ENCODE data around the gene VTI1A.
"Not testable (repeated sequence)": the region's sequence is repeated elsewhere in the genome, so short reads cannot be mapped to it uniquely, and the experiment has no call there.

VTI1A gene

DNA sequence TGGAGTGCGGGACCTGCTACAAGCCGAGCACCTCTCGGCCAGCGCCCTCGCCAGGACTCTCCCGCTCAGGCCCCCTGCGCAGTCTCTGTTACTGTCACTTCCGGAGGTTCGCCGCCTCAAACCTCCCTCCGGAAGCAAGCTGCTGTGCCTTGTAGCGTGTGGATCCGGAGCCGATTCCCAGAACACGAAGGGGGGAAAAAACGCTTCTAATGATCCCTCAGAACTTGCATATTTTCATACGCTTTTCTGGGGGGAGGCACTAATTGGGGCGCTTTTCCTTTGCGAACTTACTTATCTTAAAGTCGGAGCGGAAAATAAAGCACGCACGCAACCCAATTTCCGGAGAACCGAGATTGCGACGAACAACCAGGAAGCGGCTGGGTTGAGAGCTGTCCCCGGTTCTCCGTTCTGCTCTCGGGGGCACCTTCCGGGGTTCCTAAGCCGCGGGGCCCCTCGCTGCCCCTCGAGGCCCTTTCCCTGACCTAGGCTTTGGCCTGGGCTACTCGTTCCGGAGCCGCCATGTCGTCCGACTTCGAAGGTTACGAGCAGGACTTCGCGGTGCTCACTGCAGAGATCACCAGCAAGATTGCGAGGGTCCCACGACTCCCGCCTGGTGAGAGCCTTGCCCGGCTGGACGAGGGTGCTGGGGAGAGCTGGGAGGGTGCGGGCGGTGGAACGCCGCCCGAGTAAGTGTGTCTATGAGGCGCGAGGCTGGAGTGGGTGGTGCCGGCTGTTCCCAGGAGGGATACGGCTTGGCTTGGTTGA, at the start of gene VTI1A, which contains the start of gene ZDHHC6:
Gene VTI1A, plus strand, starts transcription at position 361 of the 765 bp plus-strand sequence. Its CDS starts 159 bp downstream, at position 520.
Gene ZDHHC6, minus strand, starts transcription at position 60 of the 765 bp plus-strand sequence. CDS start 1,478 bp downstream, outside the sequence.
- DNase-seq (ENCODE audit: low read depth): peak; percentile 69

DNA sequence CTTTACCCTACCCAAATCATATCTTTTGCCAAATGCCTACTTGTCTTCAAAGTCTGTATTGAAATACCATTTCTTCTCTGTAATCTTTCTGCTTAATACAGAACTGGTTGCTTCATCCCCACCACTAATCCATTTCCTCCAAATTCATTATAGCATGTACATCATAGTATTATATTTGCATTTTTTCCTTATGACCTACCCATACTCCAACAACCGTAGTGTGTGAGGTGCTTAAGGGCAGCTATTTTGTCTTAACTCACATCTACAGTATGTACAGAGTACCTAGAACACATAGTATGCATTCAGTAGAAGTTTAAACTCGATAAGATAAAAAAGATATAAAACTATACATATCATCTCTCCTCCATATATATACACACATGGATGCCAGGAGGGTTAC, 49.4 kb upstream of the VTI1A start:
- DNase-seq (ENCODE audit: low read depth): no peak

DNA sequence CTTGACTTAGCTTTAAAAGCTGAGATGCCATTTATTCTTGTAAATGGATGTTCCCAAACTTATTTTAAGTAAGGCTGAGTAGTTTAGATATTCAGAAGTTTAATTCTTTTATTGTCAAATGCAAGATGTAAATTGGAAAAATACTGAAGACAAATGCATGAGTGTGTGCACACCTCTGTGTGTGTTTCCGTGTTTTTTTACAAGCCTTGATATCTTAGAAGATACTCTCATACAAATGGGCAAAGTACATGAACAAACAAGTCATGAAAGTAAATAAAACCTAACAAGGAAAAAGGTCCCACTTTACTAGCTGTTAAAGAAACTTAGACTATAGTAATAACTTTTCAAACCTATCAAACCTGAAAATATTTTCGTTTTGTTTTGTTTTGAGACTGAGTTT, 44.1 kb upstream of the VTI1A start:
- no peak for DNase-seq (ENCODE audit: low read depth)

DNA sequence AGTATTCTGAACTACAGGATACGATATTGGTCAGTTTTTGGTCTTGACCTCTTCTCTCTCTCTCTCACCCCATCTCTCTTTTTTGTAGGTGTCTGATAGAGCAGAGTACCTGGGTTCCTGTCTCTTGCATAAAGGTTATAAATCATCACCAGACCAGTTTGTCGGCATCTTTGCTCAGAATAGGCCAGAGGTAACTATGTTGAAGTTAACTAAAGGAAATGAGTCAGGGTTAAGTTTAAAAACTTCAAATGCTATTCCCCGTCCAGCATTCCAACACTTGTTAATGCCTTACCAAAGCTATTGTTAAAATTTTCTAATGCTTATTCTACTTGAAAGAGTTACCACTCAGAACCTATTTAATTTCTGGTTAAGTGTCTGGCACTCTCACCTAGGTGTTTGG, 42.4 kb upstream of the VTI1A start:
- DNase-seq (ENCODE audit: low read depth): no peak

DNA sequence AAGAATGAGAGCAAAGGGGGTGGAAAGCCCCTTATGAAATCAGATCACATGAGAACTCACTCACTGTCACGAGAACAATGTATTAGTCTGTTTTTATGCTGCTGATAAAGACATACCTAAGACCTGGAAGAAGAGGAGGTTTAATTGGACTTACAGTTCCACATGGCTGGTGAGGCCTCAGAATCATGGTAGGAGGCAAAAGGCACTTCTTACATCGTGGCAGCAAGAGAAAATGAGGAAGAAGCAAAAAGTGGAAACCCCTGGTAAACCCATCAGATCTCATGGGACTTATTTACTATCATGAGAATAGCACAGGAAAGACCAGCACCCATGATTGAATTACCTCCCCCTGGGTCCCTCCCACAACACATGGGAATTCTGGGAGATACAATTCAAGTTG, 40.2 kb upstream of the VTI1A start:
- not testable (repeated sequence) for DNase-seq (ENCODE audit: low read depth)

DNA sequence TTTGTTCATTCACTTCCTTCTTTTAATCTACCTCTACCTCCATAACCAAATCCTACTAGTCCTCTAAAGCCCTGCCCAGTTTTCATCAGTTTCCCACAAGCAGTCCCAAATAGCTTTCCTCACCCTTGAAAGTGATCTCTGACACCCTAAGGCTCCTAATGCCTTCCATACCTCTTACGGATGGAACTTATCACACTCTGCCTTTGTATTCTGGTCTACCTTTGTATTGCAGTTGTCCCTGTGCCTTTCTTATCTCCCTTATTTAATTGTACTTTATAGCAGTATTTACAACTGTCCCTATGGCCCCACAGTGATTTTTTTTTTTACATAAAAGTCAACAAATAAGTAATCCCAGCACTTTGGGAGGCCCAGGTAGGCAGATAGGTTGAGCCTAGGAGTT, 39.3 kb upstream of the VTI1A start:
- no peak for DNase-seq (ENCODE audit: low read depth)

DNA sequence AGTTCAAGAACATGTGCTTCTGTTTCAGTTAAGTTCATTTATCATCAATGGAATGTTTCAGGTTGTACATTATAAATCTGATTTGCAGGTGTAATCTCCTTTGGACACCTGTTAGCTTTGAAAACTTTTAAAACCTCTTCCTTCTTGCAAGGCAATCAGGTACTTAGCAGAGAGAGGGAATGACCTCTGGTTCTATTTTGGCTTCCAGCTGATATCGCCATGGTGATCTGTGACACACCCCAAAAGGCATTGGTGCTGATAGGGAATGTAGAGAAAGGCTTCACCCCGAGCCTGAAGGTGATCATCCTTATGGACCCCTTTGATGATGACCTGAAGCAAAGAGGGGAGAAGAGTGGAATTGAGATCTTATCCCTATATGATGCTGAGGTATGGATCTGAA, 37.7 kb upstream of the VTI1A start:
- no peak for DNase-seq (ENCODE audit: low read depth)

DNA sequence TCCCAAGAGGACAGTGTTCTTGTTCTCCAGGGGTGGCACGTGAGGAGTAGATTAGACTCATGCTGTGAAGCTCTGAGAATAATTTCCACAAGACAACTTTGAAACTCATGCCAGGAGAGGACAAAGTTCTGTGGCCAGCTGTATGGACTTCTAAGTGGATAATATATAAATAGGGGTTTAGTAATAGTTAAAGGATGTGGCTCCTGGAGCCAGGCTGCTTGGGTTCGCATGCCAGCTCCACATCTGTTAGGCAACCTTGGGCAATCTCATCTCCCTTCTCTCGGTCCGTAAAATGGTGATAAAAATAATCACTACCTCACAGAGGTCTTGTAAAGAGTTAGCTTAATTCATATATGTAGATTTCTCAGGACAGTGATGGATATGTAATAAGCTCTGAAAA, 37.3 kb upstream of the VTI1A start:
- no peak for DNase-seq (ENCODE audit: low read depth)

DNA sequence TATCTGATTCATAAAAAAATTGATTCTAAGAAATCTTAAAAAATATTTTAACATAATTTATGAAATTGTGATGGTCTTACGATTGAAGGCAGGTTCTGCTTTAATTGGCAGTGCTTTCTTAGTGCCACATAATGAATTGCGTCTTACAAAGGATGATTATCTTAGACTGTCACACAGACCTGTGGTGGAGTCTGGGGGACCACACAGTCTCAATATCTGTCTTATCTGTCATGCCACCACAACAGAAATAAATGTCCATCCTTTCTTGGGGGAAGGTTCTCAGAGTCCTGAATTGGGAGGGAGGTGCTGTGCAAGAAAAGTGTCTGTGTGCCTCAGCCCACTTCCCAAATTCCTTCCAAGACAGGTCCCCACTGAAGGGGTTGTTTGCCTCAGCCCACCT, 34.3 kb upstream of the VTI1A start:
- no peak for DNase-seq (ENCODE audit: low read depth)

DNA sequence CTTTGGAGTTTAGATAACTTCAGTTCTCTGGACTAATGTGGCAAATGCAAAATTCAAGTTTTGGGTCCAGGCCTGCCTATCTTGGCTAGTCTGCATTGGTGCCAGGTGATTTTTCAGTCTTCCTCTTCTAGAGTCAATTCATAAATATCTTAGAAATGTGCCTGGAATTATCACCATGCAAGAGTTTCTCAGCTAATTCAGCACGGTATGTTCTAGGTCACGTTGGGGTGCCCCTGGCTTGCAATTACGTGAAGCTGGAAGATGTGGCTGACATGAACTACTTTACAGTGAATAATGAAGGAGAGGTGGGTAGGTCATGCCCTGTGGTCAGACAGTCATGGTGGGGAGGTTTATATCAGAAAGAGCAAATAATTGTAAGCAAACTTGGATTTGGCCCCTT, 25.3 kb upstream of the VTI1A start:
- no peak for DNase-seq (ENCODE audit: low read depth)

DNA sequence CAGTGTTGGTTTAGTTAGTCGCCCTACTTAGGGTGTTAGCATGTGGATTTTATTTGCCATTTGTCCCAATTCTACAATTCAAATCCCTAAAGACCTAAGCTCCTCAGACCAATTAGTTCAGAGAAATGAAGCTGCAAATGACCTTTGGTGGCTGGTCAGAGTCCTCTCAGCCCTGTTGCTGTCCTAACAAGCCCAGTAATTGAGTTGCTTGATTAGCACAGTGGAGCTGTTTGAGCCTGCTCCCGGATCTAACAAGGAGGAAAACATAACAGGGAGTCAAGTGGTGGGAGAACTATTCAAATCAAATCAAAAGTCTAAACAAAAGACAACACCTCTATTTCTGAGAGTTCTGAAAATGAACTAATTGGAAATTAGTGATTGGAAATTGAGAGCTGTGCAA, 22.4 kb upstream of the VTI1A start:
- no peak for DNase-seq (ENCODE audit: low read depth)

DNA sequence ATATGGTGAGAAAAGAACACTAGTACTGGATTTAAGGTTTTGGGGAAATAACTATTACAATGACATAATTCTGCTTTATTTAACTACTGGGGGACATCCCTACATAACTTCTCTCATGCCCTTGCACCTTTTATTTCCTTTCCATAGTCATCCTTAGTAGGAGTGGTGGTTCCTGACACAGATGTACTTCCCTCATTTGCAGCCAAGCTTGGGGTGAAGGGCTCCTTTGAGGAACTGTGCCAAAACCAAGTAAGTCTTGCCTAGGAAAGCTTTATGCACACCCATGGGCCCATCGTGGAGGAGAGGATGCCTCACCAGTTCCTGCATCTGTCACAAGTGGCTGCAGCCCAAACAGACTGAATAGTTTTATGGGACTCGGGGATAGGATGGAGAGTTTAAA, 20.9 kb upstream of the VTI1A start:
- no peak for DNase-seq (ENCODE audit: low read depth)

DNA sequence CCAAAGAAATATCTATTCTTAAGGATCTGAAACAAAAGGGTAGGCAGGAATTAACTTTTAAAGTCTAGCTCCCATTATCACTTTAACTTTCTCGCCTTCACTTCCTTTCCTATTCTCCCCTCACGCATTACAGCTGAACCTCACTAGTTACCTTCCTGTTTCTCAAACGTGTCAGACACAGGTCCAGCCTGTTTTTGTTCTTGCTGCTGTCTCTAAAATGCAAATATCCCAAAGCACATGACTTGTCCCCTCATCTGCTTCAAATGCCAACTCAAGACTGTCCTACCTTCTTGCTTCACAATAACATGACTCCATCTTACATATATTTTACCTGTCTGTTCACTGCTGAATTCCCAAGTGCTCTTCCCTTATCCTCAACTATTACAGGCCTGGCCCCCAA, 17.9 kb upstream of the VTI1A start:
- DNase-seq (ENCODE audit: low read depth): no peak

DNA sequence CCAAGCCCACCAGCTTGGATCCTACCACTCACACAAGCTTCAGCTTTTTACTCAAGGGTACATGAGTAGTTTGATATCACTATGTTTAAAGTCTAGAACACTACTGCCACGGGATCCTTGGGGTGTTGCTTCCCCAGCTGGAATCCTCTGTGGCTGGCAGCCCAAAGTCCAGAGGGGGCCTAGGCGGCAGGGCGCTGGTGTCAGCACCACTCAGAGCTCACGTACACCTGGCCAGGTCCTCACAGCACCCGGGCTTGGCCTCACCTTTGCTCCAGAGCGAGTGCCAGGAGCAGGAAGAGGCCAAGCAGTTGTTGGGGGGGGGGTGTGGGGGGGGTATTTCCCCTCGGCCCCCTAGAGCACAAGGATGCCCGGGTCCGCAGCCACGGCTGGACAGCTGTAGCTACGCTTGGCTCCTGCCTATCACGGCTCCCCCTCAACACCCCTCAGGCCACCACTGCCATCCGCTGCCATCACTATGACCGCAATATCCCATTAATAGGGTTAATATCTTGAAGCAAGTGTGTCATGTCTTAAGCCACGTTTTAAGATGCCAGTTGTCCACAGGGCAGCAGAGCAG, 17.3 kb upstream of the VTI1A start:
- DNase-seq (ENCODE audit: low read depth): no peak

DNA sequence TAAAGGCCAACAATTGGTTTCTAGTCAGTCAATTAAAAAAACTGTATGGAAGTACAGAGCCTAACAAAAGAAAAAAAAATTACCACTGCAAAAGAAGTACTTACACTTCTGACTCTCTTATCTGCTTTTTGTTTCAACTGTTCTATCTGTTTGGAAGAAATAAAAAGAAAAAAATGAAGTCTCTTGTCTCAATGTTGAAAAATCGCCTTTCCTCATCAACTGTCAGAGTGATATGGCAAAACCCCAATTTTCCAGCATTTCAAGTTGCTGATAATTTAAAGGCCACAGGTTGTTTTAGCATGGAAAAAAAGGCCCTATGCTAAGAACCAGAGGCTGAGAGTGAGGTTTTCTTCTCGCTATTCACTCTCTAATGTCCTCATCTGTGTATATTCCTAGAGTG, 13.9 kb upstream of the VTI1A start:
- no peak for DNase-seq (ENCODE audit: low read depth)

DNA sequence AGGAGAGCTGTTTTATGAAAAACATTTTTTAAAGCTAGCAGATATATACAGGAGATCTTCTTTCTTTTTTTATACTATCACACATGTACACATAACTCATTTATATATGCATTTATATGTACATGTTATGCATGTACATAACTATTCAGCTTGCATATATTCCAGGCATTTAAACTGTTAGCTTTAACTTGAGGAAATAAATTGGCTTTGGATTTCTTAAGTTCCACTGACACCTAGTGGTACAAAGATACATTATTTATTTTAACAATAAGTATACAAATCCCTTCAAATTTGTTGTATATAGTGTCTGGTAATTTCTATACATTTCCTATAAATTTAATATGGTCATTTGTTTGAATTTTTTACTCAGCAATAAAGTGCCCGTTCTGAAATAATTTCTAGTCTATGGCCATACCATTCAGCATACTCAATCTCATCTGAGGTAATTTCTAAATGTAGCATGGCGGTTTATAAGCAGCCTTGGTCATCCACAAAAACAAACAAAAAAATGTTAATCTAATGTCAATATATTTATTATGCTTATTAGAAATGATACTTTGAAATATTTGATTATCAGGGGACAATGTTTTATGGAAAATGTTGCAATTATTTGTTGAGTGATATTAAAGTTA, 11.9 kb upstream of the VTI1A start:
- no peak for DNase-seq (ENCODE audit: low read depth)

DNA sequence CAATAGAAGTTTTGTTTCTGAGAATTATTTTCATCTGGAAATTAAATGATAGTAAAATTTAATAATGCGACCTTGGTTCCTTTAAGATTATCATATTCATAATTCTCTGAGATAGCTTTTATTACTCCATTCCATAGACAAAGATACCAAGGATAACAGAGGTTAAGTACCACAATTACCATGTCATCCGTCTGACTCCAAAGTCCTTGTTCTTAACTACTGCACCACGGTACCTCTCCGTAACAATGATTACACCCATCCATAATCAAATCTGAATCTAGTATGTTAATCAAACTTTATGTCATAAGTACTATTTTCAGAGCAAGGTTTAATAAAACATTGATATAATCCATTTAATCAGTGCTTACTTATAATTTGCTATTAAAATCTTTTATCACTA, 8.7 kb upstream of the VTI1A start:
- no peak for DNase-seq (ENCODE audit: low read depth)

DNA sequence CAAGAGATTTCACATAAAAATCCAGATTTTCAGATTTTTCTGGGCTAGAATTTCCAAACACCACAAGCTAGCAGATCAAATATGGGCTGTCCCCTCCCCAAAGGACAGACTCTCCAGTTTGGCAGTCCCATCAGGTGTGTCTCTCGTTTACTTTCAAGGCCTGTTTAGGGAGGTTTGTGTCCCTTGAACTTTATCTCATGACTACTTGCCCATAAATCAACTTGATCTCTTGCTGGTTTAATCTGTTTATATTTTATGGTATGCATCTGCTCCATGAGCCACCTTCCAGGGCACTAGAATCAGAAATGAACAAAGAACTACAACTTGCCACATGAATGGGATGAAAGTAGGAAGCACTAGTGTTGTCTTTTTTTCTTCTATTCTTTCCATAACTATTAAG, 5.5 kb upstream of the VTI1A start:
- no peak for DNase-seq (ENCODE audit: low read depth)

DNA sequence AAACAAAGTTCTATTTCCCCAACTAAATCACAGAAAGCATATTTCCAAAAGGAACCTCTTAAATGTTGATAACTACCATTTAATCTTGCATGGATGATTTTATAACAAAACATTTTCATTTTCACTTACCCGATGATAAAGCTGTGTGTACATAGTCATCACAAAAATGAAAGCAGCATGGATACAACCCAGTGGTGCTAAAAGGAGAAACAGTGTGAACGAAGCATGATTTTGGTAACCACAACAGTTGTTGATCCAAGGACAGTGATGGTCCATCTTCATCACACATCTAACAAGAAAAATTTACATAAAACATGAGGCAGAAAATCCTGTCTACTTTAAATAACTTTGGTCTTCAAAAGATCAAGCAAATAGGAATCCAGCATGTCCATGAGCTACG, 5.0 kb upstream of the VTI1A start:
- DNase-seq (ENCODE audit: low read depth): no peak

DNA sequence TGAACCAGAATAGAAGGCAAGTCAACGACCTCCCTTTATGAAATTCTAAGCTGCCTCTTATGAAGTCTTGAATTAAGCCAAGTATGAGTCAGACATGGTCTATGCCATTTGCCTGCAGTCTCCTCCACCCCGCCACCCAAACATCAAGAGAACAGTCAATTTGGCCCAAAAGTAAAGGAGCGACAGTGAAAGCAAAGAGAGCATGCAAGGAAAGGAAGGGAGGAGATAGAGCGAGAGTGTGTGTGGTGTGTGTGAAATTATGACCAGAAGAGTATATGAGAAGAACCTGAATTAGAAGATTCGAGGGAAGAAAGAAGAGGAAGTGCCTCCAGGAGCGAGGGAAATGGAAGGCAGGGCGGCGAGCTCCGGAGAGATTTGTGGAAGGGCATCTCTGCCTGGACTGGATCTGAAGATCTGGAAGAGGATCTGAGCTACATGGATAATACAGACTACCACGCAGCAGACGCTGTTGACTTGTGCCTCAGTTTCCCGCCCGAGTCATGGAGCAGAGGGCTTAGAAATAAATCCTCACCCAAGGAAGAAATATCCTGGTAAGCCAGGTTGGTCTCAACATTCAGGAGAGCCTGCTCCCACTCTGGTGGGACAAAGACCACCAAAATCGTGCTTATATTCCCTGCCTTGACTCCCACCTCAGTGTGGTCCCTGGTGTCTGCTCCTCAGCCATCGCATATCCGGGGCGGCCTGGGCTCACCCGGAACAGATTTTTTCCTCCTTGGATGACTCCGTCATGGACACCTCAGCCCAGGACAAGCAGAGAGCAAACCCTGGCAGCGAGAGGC, 760 bp upstream of the VTI1A start:
- no peak for DNase-seq (ENCODE audit: low read depth)

DNA sequence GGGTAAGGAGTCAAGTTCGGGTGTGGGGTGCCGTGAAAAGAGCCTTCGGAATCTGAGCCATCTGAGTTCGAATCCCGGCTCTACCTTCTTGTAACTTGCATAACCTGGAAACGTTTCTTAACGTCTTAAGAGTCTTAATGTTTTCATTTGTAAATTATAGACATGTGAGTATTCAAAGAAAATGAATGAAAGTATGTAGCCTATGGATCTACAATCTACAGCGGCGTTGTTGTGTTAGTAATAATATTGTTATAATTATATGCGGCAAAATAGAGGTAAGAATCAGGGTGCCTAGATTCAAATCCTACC, 559 bp downstream of the VTI1A start:
- no peak for DNase-seq (ENCODE audit: low read depth)

DNA sequence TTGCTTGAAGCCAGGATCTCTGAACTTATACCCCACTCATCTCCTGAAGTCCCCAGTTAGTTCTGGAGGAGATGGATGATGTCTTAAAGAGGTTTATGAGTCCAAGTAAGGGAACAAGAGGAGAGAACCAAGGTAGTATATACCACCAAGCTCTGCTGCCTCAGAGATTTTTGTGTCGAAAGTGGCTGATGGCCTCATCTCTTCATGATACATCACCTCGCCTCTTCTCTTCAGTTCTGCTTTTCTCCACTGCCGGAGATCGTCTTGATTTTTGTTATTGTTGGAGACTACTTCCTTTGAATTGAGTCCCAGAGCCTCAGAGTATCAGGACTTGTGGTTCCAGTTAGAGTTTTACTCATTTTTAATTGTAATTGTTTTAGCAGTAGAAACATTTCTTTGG, 1.9 kb downstream of the VTI1A start:
- DNase-seq (ENCODE audit: low read depth): no peak

Data from HS-5 (cell line).